HG02840 (cell line): ENCODE measurements around the gene TSHZ3.

Experiments
- ATAC-seq: cut with Tn5 transposase; IDR thresholded peaks from one replicate; pipeline ENCODE4 v1.9.1; 2021; ENCODE audit warnings: mild to moderate bottlenecking, moderate library complexity, moderate number of reproducible peaks; ENCODE audit not compliant: unreplicated experiment, low FRiP score

The TSHZ3 gene

GRCh38 chr19:31271306-31271911 is 77.8 kb downstream of the TSHZ3 start:
- no peak for ATAC-seq

- no peak for ATAC-seq
These were observed 78.3 kb downstream of the TSHZ3 start for GRCh38 chr19:31270897-31271296.

- no peak for ATAC-seq
These were observed 79.7 kb downstream of the TSHZ3 start for GRCh38 chr19:31269425-31270127.

- no peak for ATAC-seq
These were observed 80.4 kb downstream of the TSHZ3 start for GRCh38 chr19:31268751-31269383.

GRCh38 chr19:31266731-31267130 is 82.5 kb downstream of the TSHZ3 start:
- ATAC-seq: no peak

- ATAC-seq: no peak
These were observed 83.0 kb downstream of the TSHZ3 start for GRCh38 chr19:31266196-31266595.

- no peak for ATAC-seq
These were observed 85.0 kb downstream of the TSHZ3 start for GRCh38 chr19:31264041-31264778.

GRCh38 chr19:31263328-31263727 is 85.9 kb downstream of the TSHZ3 start:
- ATAC-seq: no peak

- no peak for ATAC-seq
These were observed 86.5 kb downstream of the TSHZ3 start for GRCh38 chr19:31262725-31263191.

GRCh38 chr19:31261603-31262212 is 87.5 kb downstream of the TSHZ3 start:
- no peak for ATAC-seq

GRCh38 chr19:31261019-31261602 is 88.1 kb downstream of the TSHZ3 start:
- no peak for ATAC-seq

- ATAC-seq: no peak
These were observed 88.9 kb downstream of the TSHZ3 start for GRCh38 chr19:31260171-31260933.

- no peak for ATAC-seq
These were observed 90.8 kb downstream of the TSHZ3 start for GRCh38 chr19:31258211-31259052.

GRCh38 chr19:31257426-31258130 is 91.7 kb downstream of the TSHZ3 start:
- no peak for ATAC-seq

GRCh38 chr19:31257025-31257424 is 92.2 kb downstream of the TSHZ3 start:
- no peak for ATAC-seq

GRCh38 chr19:31256593-31256960 is 92.7 kb downstream of the TSHZ3 start:
- no peak for ATAC-seq

- ATAC-seq: no peak
These were observed 93.2 kb downstream of the TSHZ3 start for GRCh38 chr19:31255831-31256592.
